Endometrium (tissue), 2 donors: ENCODE results near the gene FAM50A.

Experiments
- FAIRE-seq: peaks from 2 replicates; lab custom pipeline; 2012; peaks lifted over from hg19 to GRCh38; lab: Jason Lieb, UNC
- donor health status: control.
- donor health status: control.

The FAM50A gene

GRCh38 chrX:154413142-154413541, 30.8 kb upstream of the FAM50A start:
- no peak for FAIRE-seq

- FAIRE-seq = no peak
These were observed 26.8 kb upstream of the FAM50A start for GRCh38 chrX:154417157-154417556.

DNA sequence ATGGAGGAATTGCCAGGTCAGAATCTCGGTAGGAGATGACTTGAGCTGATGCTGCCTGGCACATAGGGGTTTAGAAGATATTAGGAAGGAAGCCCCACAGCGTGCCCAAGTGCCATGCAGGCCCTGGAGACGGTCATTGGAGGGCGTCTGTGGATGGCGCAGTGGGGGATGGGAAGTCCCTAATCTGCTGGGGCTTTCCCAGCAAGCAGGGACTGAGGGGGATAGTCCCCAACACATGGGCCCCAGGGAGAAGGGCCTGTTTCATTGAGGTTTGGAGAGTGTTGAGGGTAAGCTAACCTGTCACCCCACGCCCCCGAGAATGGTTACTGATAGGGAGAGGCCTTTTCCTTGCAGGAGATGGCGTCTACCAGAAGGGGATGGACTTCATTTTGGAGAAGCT, 24.8 kb upstream of the FAM50A start:
- FAIRE-seq = no peak

- FAIRE-seq = no peak
These were observed 24.1 kb upstream of the FAM50A start for GRCh38 chrX:154419688-154420401.

- FAIRE-seq = no peak
These were observed 23.6 kb upstream of the FAM50A start for GRCh38 chrX:154420402-154420756.

GRCh38 chrX:154426916-154427770, 16.8 kb upstream of the FAM50A start:
- no peak for FAIRE-seq

GRCh38 chrX:154428176-154429171, 15.5 kb upstream of the FAM50A start, which contains the start of gene ATP6AP1:
TSS of gene ATP6AP1 (plus strand) at chrX:154428677. CDS start at chrX:154428693, 16 bp downstream.
- FAIRE-seq = no peak

GRCh38 chrX:154429711-154430110, 14.2 kb upstream of the FAM50A start:
- FAIRE-seq = no peak

- no peak for FAIRE-seq
These were observed 13.5 kb upstream of the FAM50A start for GRCh38 chrX:154430479-154430878.

- no peak for FAIRE-seq
These were observed 13.0 kb upstream of the FAM50A start for GRCh38 chrX:154430916-154431315.

GRCh38 chrX:154431341-154431740, 12.6 kb upstream of the FAM50A start:
- FAIRE-seq = no peak

GRCh38 chrX:154432210-154432609, 11.7 kb upstream of the FAM50A start:
- FAIRE-seq = no peak

DNA sequence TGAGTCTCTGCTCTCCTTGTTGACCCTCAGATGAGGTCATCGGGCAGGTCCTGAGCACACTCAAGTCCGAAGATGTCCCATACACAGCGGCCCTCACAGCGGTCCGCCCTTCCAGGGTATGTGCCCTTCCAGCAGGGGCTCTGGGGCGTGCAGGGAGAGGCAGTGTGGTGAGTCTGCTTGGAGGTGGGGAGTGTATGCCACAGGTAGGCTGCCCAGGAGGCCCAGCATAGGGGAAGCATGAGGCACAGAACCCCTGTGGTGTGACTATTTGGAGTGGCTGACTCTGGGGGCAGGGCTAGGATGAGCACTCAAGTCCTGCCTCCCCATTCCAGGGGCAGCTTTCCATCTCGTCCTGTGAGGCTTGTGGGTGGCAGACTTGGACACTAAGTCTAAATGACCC, 10.3 kb upstream of the FAM50A start:
- no peak for FAIRE-seq

DNA sequence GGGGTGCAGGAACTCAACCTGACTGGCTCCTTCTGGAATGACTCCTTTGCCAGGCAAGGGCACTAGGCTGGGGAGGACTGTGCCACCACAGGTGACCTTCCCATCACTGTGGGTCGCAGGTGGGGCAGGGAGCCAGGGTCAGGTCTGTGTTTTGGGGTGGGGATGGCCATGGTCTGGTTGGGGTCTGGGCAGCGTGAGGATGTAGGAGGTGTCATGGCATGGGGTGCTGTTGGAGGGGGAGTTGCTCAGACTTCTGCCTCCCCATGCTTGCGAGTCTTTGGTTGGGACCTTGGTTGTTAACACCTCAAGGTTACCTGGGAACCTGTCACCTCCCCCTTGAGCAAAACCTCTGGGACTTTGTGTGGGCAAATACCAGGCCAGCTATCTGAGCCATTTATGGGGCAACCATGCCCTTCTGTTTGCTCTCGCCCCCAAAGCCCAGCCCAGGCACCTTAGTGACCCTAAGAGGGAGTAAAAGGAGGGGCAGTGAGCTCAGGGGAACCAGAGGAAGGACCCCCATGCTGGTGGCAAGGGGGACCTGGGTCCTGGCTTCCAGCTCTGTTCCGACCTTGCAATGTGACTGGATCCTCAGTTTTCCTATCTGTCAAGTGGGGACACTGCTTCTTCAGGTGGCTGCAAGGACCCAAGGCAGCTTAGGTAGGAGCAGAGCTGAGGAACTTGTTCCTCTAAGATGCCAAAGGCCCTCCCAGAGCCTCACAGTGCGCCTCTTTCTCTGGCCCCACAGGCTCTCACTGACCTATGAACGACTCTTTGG, 9.4 kb upstream of the FAM50A start:
- no peak for FAIRE-seq

GRCh38 chrX:154435171-154435733, 8.7 kb upstream of the FAM50A start:
- no peak for FAIRE-seq

DNA sequence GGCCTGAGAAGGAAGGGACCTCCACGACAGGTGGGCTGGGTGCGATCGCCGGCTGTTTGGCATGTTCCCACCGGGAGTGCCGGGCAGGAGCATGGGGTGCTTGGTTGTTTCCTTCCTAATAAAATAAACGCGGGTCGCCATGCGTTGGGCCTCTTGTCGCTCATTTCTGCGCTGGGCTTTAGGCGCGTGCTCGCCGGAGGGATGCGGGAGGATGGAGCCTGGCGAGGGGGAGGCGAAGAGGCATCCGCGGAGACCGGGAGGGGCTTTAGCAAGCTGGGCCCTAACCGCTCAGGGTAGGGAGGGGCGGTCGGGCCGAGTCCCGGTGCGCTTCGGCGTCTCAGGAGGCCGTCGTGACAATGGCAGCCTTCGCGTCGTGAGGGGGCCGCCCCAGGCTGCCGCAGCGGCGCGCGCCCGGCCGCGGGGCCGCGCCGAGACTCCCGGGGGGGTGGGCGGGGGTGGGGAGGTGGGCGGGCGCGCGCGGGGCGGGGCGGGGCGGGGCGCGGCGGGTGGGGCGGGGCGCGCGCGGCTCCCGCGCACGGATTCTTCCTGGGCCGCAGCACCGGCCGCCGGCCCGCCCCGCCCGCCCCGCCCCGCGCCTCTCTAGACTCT, 7.5 kb upstream of the FAM50A start:
- FAIRE-seq = no peak

- FAIRE-seq = no peak
These were observed 6.8 kb upstream of the FAM50A start, which contains the start of gene GDI1 for GRCh38 chrX:154436983-154437752. TSS of gene GDI1 (plus strand) at chrX:154437154. CDS start at chrX:154437255, 101 bp downstream.

GRCh38 chrX:154437971-154438893, 5.7 kb upstream of the FAM50A start:
- no peak for FAIRE-seq

- no peak for FAIRE-seq
These were observed 4.1 kb upstream of the FAM50A start for GRCh38 chrX:154439841-154440240.
